Stimulated activated CD8-positive, alpha-beta memory T cell treated with anti-CD3 and anti-CD28 coated beads, Interleukin-15, amount 100 ng/mL, for 4 hours (primary cell): Measurements from ENCODE around the gene DNAJC25.
"Not testable (repeated sequence)": the region's sequence is repeated elsewhere in the genome, so short reads cannot be mapped to it uniquely, and the experiment has no call there.

ENCODE experiments used
- DNase-seq, 2 donors: peaks; one replicate each; pipeline ENCODE4 v3.0.0-alpha.2; 2020; ENCODE audit warnings: low read depth in 2 of 2

DNAJC25 gene

GRCh38 chr9:111631214-111631971 is at the start of gene DNAJC25:
TSS of gene DNAJC25 (plus strand) at chr9:111631334. CDS start at chr9:111631408, 74 bp downstream.
- DNase-seq = peak; percentile 94

- DNase-seq = no peak
Observed at GRCh38 chr9:111582888-111583287, 48.2 kb upstream of the DNAJC25 start.

- no peak for DNase-seq
Observed at GRCh38 chr9:111586378-111586777, 44.8 kb upstream of the DNAJC25 start.

GRCh38 chr9:111588846-111589245 is 42.3 kb upstream of the DNAJC25 start:
- no peak for DNase-seq

GRCh38 chr9:111597852-111598732 is 33.0 kb upstream of the DNAJC25 start:
- peak; percentile 6 to 26 for DNase-seq

- DNase-seq = no peak
Observed at GRCh38 chr9:111598733-111599091, 32.4 kb upstream of the DNAJC25 start.

GRCh38 chr9:111599092-111599954 is 31.8 kb upstream of the DNAJC25 start, which contains the start of gene PTGR1:
TSS of gene PTGR1 (minus strand) at chr9:111599647. CDS start at chr9:111597422, 2,225 bp downstream.
- DNase-seq = no peak

- DNase-seq = no peak
Observed at GRCh38 chr9:111599955-111600343, 31.2 kb upstream of the DNAJC25 start.

GRCh38 chr9:111601237-111602018 is 29.7 kb upstream of the DNAJC25 start:
- no peak for DNase-seq

- DNase-seq = no peak
Observed at GRCh38 chr9:111603041-111603440, 28.1 kb upstream of the DNAJC25 start.

- DNase-seq = no peak
Observed at GRCh38 chr9:111604054-111604615, 27.0 kb upstream of the DNAJC25 start.

GRCh38 chr9:111605041-111605559 is 26.0 kb upstream of the DNAJC25 start:
- DNase-seq = no peak

- no peak for DNase-seq
Observed at GRCh38 chr9:111610149-111610548, 21.0 kb upstream of the DNAJC25 start.

- no peak for DNase-seq
Observed at GRCh38 chr9:111610845-111611244, 20.3 kb upstream of the DNAJC25 start.

GRCh38 chr9:111613436-111614040 is 17.6 kb upstream of the DNAJC25 start:
- DNase-seq = no peak

GRCh38 chr9:111615928-111616327 is 15.2 kb upstream of the DNAJC25 start:
- DNase-seq = no peak

- not testable (repeated sequence) for DNase-seq
Observed at GRCh38 chr9:111617349-111617748, 13.8 kb upstream of the DNAJC25 start.

GRCh38 chr9:111621895-111622480 is 9.1 kb upstream of the DNAJC25 start:
- DNase-seq = peak in 1 of 2 donors; percentile 10

GRCh38 chr9:111622626-111623025 is 8.5 kb upstream of the DNAJC25 start:
- DNase-seq = no peak
